ENCODE results near the gene RGS7.
A peak's percentile ranks its signal among the peaks of the same experiment; 100 is the strongest.
"Not testable (repeated sequence)": the region's sequence is repeated elsewhere in the genome, so short reads cannot be mapped to it uniquely, and the experiment has no call there.

Gene RGS7

GRCh38 chr1:241163363-241163762, 193.6 kb downstream of the RGS7 start:
- peak overlapping the region; percentile 17; the same call in 1 of the 2 replicates for H3K4me3 ChIP-seq (ENCODE audit: low read length)
- no peak overlapping the region for H3K9ac ChIP-seq (ENCODE audit: low read depth, low read length)
- H3K36me3 ChIP-seq (ENCODE audit: insufficient read depth, low read depth, low read length) = no peaks in the 10 kb centered on the region
- no peaks in the 10 kb centered on the region for H3K9me3 ChIP-seq (ENCODE audit: insufficient read depth, low read depth, low read length)
- H3K27ac ChIP-seq (ENCODE audit: low read length) = peak overlapping the region; percentile 8
- peaks cover 16% of the 10 kb centered on the region; the same call in 1 of the 2 replicates for H3K4me1 ChIP-seq (ENCODE audit: insufficient read depth, low read length)
- H3K27me3 ChIP-seq (ENCODE audit: insufficient read depth, low read length) = no peaks in the 10 kb centered on the region

- peaks cover 16% of the 10 kb centered on the region; the same call in 1 of the 2 replicates for H3K4me1 ChIP-seq (ENCODE audit: insufficient read depth, low read length)
- H3K27ac ChIP-seq (ENCODE audit: low read length) = no peak overlapping the region
- no peak overlapping the region for H3K4me3 ChIP-seq (ENCODE audit: low read length)
- no peaks in the 10 kb centered on the region for H3K36me3 ChIP-seq (ENCODE audit: insufficient read depth, low read depth, low read length)
- H3K9me3 ChIP-seq (ENCODE audit: insufficient read depth, low read depth, low read length) = no peaks in the 10 kb centered on the region
- H3K27me3 ChIP-seq (ENCODE audit: insufficient read depth, low read length) = no peaks in the 10 kb centered on the region
- H3K9ac ChIP-seq (ENCODE audit: low read depth, low read length) = no peak overlapping the region
Measured at GRCh38 chr1:241161188-241161689, 195.8 kb downstream of the RGS7 start.

GRCh38 chr1:241157435-241157834, 199.6 kb downstream of the RGS7 start:
- no peak overlapping the region for H3K9ac ChIP-seq (ENCODE audit: low read depth, low read length)
- H3K9me3 ChIP-seq (ENCODE audit: insufficient read depth, low read depth, low read length) = 0 out of 2 replicates have a peak, but pooled peaks cover 4% of the 10 kb centered on the region
- no peak overlapping the region for H3K4me3 ChIP-seq (ENCODE audit: low read length)
- no peaks in the 10 kb centered on the region for H3K27me3 ChIP-seq (ENCODE audit: insufficient read depth, low read length)
- no peak overlapping the region for H3K27ac ChIP-seq (ENCODE audit: low read length)
- no peaks in the 10 kb centered on the region for H3K36me3 ChIP-seq (ENCODE audit: insufficient read depth, low read depth, low read length)
- no peaks in the 10 kb centered on the region; the same call in 1 of the 2 replicates for H3K4me1 ChIP-seq (ENCODE audit: insufficient read depth, low read length)

- Histone ChIP-seq H3K9me3 (ENCODE audit: insufficient read depth, low read depth, low read length) (0 out of 2 replicates have a peak, but pooled peaks cover 4% of the 10 kb centered on the region), H3K27ac (ENCODE audit: low read length) (no peak overlapping the region), H3K9ac (ENCODE audit: low read depth, low read length) (no peak overlapping the region)
Measured at GRCh38 chr1:241156231-241156965, 200.6 kb downstream of the RGS7 start.

GRCh38 chr1:241145881-241146280, 211.1 kb downstream of the RGS7 start:
- Histone ChIP-seq H3K36me3 (ENCODE audit: insufficient read depth, low read depth, low read length) (no peaks in the 10 kb centered on the region), H3K27me3 (ENCODE audit: insufficient read depth, low read length) (no peaks in the 10 kb centered on the region), H3K9ac (ENCODE audit: low read depth, low read length) (no peak overlapping the region), H3K4me3 (ENCODE audit: low read length) (no peak overlapping the region), H3K9me3 (ENCODE audit: insufficient read depth, low read depth, low read length) (peaks cover 21% of the 10 kb centered on the region), H3K4me1 (ENCODE audit: insufficient read depth, low read length) (no peaks in the 10 kb centered on the region), H3K27ac (ENCODE audit: low read length) (no peak overlapping the region)

More at GRCh38 chr1:241156231-241156965, 200.6 kb downstream of the RGS7 start:
- no peaks in the 10 kb centered on the region for H3K4me1 ChIP-seq (ENCODE audit: insufficient read depth, low read length)
- no peaks in the 10 kb centered on the region for H3K27me3 ChIP-seq (ENCODE audit: insufficient read depth, low read length)
- no peaks in the 10 kb centered on the region for H3K36me3 ChIP-seq (ENCODE audit: insufficient read depth, low read depth, low read length)
- H3K4me3 ChIP-seq (ENCODE audit: low read length) = no peak overlapping the region

GRCh38 chr1:241143765-241144442, 213.1 kb downstream of the RGS7 start:
- Histone ChIP-seq H3K4me3 (ENCODE audit: low read length) (no peak overlapping the region), H3K9ac (ENCODE audit: low read depth, low read length) (no peak overlapping the region), H3K4me1 (ENCODE audit: insufficient read depth, low read length) (no peaks in the 10 kb centered on the region), H3K9me3 (ENCODE audit: insufficient read depth, low read depth, low read length) (peaks cover 21% of the 10 kb centered on the region), H3K27ac (ENCODE audit: low read length) (no peak overlapping the region), H3K36me3 (ENCODE audit: insufficient read depth, low read depth, low read length) (no peaks in the 10 kb centered on the region), H3K27me3 (ENCODE audit: insufficient read depth, low read length) (no peaks in the 10 kb centered on the region)

- H3K27me3 ChIP-seq (ENCODE audit: insufficient read depth, low read length) = no peaks in the 10 kb centered on the region
- no peaks in the 10 kb centered on the region for H3K36me3 ChIP-seq (ENCODE audit: insufficient read depth, low read depth, low read length)
- peaks cover 21% of the 10 kb centered on the region for H3K9me3 ChIP-seq (ENCODE audit: insufficient read depth, low read depth, low read length)
- no peaks in the 10 kb centered on the region for H3K4me1 ChIP-seq (ENCODE audit: insufficient read depth, low read length)
- H3K27ac ChIP-seq (ENCODE audit: low read length) = no peak overlapping the region
- no peak overlapping the region for H3K9ac ChIP-seq (ENCODE audit: low read depth, low read length)
- no peak overlapping the region for H3K4me3 ChIP-seq (ENCODE audit: low read length)
Measured at GRCh38 chr1:241142493-241142892, 214.5 kb downstream of the RGS7 start.

GRCh38 chr1:241141646-241142045, 215.4 kb downstream of the RGS7 start:
- H3K27me3 ChIP-seq (ENCODE audit: insufficient read depth, low read length); H3K4me3 ChIP-seq (ENCODE audit: low read length); H3K4me1 ChIP-seq (ENCODE audit: insufficient read depth, low read length); H3K36me3 ChIP-seq (ENCODE audit: insufficient read depth, low read depth, low read length); H3K9ac ChIP-seq (ENCODE audit: low read depth, low read length); H3K27ac ChIP-seq (ENCODE audit: low read length): not testable (repeated sequence)
- peaks cover 21% of the 10 kb centered on the region for H3K9me3 ChIP-seq (ENCODE audit: insufficient read depth, low read depth, low read length)

- Histone ChIP-seq H3K27me3 (ENCODE audit: insufficient read depth, low read length) (no peaks in the 10 kb centered on the region), H3K4me1 (ENCODE audit: insufficient read depth, low read length) (no peaks in the 10 kb centered on the region), H3K9me3 (ENCODE audit: insufficient read depth, low read depth, low read length) (peaks cover 21% of the 10 kb centered on the region), H3K9ac (ENCODE audit: low read depth, low read length) (no peak overlapping the region), H3K36me3 (ENCODE audit: insufficient read depth, low read depth, low read length) (no peaks in the 10 kb centered on the region), H3K4me3 (ENCODE audit: low read length) (no peak overlapping the region), H3K27ac (ENCODE audit: low read length) (no peak overlapping the region)
Measured at GRCh38 chr1:241140670-241141069, 216.3 kb downstream of the RGS7 start.

GRCh38 chr1:241139047-241139446, 218.0 kb downstream of the RGS7 start:
- no peaks in the 10 kb centered on the region for H3K36me3 ChIP-seq (ENCODE audit: insufficient read depth, low read depth, low read length)
- no peak overlapping the region for H3K4me3 ChIP-seq (ENCODE audit: low read length)
- no peak overlapping the region for H3K27ac ChIP-seq (ENCODE audit: low read length)
- H3K9me3 ChIP-seq (ENCODE audit: insufficient read depth, low read depth, low read length) = peaks cover 21% of the 10 kb centered on the region
- H3K27me3 ChIP-seq (ENCODE audit: insufficient read depth, low read length) = no peaks in the 10 kb centered on the region
- H3K9ac ChIP-seq (ENCODE audit: low read depth, low read length) = no peak overlapping the region
- no peaks in the 10 kb centered on the region for H3K4me1 ChIP-seq (ENCODE audit: insufficient read depth, low read length)

GRCh38 chr1:241138248-241138647, 218.8 kb downstream of the RGS7 start:
- Histone ChIP-seq H3K4me1 (ENCODE audit: insufficient read depth, low read length) (no peaks in the 10 kb centered on the region), H3K27ac (ENCODE audit: low read length) (no peak overlapping the region), H3K9me3 (ENCODE audit: insufficient read depth, low read depth, low read length) (peaks cover 16% of the 10 kb centered on the region), H3K27me3 (ENCODE audit: insufficient read depth, low read length) (no peaks in the 10 kb centered on the region), H3K9ac (ENCODE audit: low read depth, low read length) (no peak overlapping the region), H3K36me3 (ENCODE audit: insufficient read depth, low read depth, low read length) (no peaks in the 10 kb centered on the region), H3K4me3 (ENCODE audit: low read length) (no peak overlapping the region)

- H3K36me3 ChIP-seq (ENCODE audit: insufficient read depth, low read depth, low read length) = no peaks in the 10 kb centered on the region
- no peak overlapping the region for H3K9ac ChIP-seq (ENCODE audit: low read depth, low read length)
- no peaks in the 10 kb centered on the region for H3K27me3 ChIP-seq (ENCODE audit: insufficient read depth, low read length)
- no peaks in the 10 kb centered on the region for H3K4me1 ChIP-seq (ENCODE audit: insufficient read depth, low read length)
- no peak overlapping the region for H3K4me3 ChIP-seq (ENCODE audit: low read length)
- H3K9me3 ChIP-seq (ENCODE audit: insufficient read depth, low read depth, low read length) = no peaks in the 10 kb centered on the region
- H3K27ac ChIP-seq (ENCODE audit: low read length) = no peak overlapping the region
Measured at GRCh38 chr1:241136389-241136788, 220.6 kb downstream of the RGS7 start.
